ENCODE data around the gene KCNK5.

The KCNK5 gene

DNA sequence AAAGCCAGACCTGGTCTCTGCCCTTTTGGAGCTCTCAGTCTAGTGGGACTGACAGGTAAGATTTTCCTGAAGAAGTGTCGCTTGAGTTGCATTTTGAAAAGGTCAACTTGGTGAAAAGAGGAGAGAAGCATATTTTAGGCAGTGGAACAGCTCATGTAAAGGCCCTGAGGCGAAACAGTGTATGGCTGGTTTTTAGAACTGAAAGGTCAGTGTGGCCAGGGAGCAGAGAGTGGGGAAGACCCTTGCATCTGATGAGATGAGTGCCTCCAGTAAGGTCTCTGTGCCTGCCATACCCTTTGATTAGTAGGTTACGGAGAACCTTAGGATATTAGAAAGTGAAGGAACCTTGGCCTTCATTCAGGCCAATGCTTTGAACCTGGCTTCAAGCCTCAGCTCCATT lies 58.4 kb downstream of the KCNK5 start:
- DNase-seq, result no peak

DNA sequence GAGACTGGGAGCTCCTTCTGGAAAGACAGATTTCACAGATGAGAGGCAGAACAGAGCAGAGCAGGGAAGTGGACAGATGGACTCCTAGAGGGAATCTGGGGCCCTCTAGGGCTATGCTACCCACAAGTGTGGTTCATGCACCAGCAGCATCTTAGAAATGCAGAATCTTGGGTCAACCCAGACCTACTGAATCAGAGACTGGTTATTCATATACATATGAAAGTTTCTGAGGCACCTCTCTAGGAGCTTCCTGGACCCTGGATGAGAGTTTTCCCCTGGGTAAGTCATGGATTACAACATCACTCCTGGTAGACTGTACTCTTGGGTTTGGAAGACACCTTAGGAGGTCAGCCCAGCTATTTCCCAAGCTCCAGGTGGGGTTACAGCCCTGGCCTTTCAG lies 58.9 kb downstream of the KCNK5 start:
- no peak for DNase-seq

DNA sequence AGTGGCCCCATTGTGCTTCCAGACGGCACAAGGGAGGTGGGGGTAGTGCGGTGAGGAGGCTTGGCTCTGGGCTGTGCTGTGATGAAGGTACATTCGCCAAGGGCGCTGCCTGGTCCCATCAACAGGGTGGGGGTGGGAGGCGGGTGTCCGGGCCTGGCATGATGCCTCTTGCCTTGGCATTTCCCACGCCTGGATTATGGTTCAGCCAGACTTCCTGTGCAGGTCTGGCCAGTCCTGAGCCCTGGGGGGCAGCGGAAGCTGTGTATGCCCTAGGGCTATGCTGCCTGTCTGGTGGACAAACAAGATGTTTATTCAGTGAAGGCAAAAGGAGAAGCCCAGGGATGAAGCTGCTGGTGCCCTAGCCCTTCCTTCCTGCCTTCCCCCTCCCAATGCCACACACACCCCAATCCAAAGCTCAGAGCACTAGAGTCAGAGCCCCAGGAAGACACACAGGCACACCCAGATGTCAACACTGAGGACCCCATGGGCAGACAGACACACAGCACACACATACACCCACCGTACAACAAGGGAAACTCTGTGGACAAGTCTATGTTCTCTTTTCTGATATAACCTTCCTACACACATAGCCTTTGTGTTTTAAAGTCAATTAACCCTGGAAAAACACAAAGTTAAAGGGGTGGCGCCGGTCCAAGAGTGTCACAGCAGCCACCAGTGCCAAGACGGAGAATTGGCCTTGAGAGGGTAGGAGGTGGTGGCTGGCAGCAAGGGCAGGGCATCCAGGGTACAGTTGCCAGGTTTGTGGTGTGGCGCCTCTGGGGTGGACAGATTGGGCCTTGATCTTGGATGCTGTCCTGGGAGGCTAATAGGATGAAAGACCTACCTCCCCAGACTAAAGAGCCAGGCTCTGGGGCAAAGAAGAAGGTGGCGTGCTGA lies 59.6 kb downstream of the KCNK5 start:
- DNase-seq, result no peak

DNA sequence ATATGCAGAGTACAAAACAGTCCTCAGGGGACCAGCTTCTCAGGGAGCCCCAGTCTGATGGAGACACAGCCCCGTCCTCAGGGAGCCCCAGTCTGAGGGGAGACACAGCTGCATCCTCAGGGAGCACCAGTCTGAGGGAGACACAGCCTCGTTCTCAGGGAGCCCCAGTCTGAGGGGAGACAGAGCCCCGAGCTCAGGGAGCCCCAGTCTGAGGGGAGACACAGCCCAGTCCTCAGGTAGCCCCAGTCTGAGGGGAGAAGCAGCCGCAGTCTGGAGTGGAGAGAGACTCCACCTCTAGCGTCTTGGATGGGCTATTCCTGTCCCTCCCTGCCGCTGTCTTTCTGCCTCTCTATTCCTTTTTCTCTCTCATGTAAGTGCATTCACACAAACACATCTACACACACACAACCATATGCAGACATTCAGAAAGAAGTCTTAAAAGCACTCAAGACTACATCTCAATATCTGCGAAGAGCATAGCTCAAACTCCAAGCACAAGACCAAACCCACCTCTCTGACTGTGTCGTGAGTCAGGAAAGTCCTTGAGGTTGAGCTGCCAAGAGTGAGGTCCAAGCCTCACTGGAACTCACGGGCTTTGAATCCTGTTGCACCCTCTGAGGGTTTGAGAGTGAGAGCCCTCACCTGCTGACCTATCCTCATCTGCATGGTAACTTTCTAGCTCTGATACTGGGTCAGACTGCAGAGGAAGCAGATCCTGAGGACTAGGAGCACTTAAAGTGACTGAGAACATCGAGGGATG lies 61.2 kb downstream of the KCNK5 start:
- DNase-seq, result no peak

DNA sequence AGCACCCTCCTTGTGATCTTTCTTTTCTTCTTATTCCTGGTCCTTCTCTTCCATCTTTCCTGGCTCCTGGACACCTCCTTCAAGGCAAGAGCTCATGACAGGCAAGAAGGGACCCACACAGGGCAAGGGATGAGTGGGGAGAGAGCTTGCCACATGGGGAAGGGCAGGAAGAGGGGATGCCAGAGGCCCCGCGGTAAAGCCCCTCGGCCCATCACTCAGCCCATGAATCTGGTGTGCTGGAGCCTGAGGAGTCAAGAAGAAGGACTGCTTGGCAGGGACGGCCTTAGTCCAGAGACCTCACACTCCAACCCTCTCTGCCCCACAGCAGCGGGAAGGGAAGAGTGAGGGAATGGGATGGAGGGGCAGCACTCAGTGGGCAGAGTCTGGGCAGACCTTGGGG lies 62.0 kb downstream of the KCNK5 start:
- DNase-seq, result no peak

DNA sequence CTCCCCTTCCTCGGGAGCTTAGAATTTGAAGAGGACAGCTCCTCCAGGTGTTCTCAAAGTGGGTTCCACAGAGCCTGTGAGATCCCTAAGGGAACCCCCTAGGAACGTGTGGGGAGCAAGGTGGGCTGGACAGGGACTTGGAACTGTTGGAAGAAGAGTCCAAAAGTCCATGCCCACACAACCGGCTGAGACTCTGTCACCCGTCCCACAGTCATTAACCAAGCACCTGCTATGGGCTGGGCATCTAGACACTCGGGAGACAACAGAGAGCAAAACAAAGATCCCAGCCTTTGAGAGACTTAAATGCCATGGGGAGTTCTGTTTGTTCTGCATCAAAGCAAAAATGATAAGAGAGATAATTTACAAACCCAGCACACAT lies 62.4 kb downstream of the KCNK5 start:
- DNase-seq, result no peak

DNA sequence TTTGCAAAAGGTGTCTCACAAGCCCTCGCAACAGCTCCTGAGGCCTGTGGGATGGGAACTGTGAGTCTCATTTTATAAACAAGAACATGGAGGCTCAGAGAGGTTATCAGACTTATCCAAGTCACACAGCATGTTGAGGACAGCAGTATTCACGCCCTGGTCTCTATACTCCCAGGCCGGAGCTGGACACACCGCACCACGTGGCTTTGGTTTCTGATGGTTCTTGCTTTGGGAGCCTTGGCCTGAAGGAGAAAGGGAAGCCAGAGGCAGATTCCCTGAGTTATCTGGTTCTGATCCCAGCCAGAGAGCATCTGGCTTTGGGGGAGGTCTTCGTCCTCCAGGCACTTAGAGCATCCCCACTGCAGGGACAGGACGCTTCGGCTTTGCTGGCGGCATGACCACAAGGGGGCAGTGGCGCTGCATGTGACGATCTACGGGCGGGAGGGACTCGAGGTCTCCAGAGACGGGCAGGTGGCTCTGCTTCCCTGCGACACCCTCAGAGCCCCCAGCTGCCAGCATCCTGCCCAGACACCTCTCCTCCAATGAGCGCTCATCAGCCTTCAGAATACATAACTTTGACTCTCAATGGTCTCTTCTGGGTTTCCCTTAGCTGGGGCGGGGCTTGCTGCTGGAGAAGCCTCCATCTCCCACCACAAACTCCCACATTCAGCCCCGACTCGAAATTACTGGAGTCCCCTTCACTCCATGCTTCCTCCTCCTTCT lies 62.9 kb downstream of the KCNK5 start:
- DNase-seq, result peak; percentile 79

DNA sequence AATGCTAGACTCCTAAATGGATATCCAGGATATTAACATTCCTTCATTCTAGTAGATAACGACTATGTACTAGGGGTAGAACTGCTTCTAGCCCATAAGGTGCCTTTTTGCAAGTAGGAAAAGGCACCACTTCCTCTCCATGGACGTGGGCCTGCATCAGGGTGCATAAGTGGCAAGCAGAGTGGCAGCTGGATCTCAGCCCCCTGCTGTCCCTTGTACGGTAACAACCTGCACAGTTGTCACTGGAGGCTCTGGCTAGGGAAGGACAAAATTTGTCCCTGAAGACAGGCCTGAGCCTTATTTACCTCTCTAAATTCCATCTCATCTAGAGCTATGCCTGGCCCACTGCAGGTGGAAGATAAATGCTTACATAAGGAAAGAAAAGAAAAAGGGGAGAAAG lies 71.8 kb downstream of the KCNK5 start:
- no peak for DNase-seq

DNA sequence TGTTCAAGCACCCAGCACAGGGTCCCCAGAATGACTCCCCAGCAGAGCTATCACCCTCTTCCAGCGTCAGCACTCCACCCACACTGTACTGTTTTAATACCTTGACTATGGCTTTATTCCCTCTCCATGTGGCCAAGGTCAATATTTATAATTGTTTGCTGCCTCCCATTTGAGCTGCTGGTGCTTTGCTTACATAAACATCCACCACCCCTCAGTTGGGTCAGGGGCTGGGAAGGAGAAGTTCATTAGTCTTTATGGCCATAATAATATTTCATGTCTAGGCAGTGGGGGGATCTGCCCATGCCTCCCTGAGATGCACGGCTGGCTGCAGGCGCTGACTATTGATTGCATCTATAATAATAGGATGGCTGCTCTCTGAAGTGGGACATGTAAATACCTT lies 72.5 kb downstream of the KCNK5 start:
- DNase-seq, result no peak

DNA sequence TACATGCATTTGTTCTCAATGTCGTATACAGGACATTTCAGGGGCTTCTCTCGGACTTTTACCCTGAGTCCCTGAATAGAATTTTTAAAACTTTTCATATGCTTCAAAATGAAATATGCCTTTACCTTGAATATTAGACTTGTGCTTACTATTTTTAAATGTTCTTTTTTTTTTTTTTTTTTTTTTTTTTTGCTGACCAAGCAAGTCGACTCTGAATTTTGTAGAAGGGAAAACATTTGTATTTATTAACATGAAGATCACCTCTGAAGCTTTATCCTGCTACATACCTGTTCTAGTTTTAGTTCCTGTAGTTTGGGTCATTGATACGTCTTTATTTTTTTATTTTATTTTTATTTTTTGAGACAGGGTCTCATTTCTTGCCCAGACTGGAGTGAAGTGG lies 74.6 kb downstream of the KCNK5 start:
- no peak for DNase-seq

DNA sequence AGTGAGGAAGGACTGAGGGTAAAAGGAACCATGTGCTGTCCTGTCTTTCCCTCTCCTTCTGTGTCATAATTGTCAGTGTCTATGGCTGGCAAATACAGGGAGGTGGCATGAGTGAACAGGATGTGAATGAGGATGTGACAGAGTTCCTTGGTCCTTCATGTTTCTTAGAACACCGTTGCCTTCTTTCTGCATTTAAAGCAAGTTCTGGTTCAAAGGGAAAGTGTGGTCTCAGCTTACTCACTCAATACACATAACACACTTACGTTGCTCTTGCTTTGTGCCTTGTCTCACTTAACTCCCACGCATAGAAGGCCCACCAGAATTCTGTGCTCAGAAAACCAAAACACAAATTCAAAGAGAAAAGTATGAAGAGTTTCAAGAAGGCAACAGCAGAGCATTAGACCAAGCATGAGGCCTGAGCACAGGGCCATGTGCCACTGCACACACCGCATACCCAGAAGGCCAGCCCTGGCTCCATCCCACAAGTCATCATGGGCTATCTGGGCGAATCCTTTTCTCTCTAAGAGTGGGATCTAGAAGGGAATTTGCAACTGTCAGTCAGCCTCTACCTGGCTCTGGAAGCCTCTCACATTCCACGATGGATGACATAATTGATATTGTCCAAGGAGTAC lies 75.4 kb downstream of the KCNK5 start:
- DNase-seq, result no peak

DNA sequence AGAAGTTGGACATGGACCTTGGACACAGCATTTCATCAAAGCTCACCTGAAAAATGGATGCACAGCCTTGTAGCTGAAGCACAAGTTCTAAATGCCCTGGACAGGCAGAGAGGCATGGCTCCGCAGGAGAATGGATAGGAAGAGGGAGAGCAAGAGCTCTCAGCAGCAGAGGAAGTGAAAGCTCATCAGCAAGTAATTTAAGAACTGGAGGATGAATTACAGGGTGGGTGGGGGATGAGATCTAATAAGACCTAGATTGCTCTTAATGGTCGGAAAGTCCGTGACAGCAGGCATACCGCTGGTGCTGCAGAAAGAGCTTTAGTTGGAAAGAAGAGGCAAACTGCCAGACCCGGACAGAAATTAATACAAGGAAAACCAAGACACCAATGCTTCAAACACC lies 77.0 kb downstream of the KCNK5 start:
- no peak for DNase-seq

DNA sequence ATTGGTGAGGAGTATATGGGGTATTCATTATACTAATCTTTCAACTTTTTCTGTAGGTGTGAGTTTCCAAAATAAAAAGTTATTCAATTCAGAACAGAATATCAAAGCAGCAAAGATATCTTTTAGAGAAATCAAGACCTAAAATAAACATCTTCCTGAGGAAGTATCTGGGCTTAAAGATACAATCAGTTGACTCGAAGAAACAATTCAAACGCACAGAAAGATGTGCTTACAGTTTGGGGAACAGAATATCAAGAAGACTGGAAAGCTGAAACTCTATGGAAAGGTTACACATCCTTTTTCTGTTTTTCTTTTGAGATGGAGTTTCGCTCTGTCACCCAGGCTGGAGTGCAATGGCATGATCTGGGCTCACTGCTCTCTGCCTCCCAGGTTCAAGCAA lies 78.1 kb downstream of the KCNK5 start:
- no peak for DNase-seq

DNA sequence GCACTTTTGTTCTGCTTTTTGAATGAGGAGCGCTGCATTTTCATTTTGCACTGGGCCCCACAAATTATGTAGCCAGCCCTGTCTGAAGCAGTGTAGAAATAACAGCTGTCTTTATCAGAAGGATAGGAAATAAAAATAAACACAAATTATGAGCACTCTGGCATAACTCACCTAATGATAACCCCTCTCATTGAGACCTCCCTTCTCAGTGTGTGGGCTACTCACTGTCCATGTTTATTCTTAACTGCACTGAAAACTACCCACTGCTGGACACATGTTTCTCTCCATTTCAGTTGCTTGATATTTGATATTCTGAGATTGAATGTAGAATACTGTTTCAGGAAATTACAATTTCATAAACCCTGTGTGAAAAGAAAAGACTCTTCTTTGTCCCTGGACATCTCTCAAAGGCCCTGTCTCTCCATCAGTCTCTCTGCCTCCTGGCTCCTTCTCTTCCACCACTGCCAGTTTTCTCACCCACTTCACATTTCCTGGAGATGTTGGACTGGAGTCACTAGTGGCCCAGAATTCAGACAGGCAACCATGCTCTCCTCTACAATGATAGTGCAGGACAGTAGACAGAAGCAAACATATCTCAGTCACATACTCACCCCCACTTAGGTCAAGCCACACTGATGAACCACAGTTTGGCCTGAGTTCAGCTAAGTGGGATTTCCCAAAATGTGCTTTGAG lies 84.6 kb downstream of the KCNK5 start:
- DNase-seq, result no peak

DNA sequence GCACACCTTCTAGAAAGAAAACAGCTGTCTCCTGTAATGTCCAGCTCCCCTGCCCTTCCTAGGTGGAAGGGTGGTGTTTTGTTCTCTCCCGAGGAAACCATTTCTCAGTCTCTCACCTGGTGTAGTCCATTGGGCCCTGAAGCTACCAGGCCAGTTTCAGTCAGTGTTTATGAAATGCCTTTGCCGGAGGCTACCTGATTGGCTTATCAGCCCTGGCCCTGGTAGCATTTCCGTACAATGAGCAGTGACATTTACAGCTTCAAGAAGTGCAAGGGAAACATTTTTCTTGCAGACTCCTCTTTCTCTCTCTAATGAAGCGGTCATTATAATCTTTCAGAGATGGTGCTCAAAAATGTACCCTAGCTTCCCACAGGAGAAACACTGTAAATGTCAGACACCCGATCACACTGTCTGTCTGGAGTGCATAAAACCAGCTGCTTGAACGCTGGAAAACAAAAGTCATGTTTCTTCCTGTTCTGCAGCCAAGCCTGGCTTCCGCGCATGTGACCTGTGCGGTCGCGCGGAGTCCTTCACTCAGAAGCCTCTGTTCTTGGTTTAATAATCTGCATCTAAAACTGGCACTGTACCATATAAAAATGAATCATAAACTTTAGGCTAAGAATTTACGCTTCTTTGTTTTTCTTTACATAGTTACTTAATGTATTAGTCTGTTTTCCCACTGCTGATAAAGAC lies 85.9 kb downstream of the KCNK5 start:
- DNase-seq, result no peak

DNA sequence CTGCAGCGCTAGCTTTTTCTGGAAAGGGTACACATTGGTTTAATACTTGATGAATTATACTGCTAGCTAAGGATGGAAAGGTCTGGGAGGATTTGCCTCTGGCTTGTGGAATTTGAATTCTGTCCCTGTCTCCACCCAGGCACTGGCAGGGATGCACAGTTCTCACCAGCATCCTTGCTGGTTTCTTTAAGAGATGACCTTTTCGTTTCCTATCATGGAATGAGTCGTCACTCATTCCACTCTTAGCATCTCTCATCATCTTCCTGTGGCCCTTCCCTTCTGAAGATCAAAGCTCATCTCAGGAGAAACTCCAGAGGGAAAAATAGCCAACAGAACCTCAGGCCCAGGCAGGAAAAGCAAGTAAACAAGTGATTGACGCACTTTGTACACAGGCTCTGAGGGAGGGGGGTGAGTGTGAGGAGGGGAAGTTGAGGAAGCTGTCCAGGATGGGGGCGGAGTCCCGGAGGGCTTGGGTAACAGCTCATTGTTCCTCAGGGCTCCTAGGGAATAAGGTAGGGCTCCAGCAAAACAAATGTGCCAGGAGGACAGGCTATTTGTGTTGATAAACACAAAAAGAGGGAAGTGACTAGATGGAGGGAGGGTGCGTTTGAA lies 88.6 kb downstream of the KCNK5 start:
- no peak for DNase-seq
